Adipocyte (in vitro differentiated cells): ENCODE measurements around the gene CYGB.

Experiments used
- DNase-seq: peaks from one replicate; pipeline ENCODE4 v3.0.0-alpha.2; 2015; ENCODE audit warnings: low read depth
- H3K27me3 ChIP-seq: replicated peaks from 2 replicates; pipeline ENCODE4 v1.7.0; 2013; ENCODE audit warnings: mild to moderate bottlenecking, low read length, moderate library complexity; ENCODE audit not compliant: control insufficient read depth, insufficient read depth
- H3K36me3 ChIP-seq: 2 replicates; pipeline ENCODE4 v1.7.0; 2013; ENCODE audit warnings: low read length, mild to moderate bottlenecking, moderate library complexity; ENCODE audit not compliant: control insufficient read depth, insufficient read depth, severe bottlenecking
- H3K4me1 ChIP-seq: 2 replicates; pipeline ENCODE4 v1.7.0; 2013; ENCODE audit warnings: mild to moderate bottlenecking, low read length, moderate library complexity; ENCODE audit not compliant: control insufficient read depth, insufficient read depth
- H3K4me3 ChIP-seq: 2 replicates; pipeline ENCODE4 v1.7.0; 2013; ENCODE audit warnings: mild to moderate bottlenecking, low read length, moderate library complexity
- H3K9ac ChIP-seq: 2 replicates; pipeline ENCODE4 v1.7.0; 2013; ENCODE audit warnings: mild to moderate bottlenecking, low read length, moderate library complexity
- H3K9me3 ChIP-seq: 2 replicates; pipeline ENCODE4 v1.7.0; 2013; ENCODE audit warnings: mild to moderate bottlenecking, low read length, moderate library complexity; ENCODE audit not compliant: control insufficient read depth

CYGB gene

DNA sequence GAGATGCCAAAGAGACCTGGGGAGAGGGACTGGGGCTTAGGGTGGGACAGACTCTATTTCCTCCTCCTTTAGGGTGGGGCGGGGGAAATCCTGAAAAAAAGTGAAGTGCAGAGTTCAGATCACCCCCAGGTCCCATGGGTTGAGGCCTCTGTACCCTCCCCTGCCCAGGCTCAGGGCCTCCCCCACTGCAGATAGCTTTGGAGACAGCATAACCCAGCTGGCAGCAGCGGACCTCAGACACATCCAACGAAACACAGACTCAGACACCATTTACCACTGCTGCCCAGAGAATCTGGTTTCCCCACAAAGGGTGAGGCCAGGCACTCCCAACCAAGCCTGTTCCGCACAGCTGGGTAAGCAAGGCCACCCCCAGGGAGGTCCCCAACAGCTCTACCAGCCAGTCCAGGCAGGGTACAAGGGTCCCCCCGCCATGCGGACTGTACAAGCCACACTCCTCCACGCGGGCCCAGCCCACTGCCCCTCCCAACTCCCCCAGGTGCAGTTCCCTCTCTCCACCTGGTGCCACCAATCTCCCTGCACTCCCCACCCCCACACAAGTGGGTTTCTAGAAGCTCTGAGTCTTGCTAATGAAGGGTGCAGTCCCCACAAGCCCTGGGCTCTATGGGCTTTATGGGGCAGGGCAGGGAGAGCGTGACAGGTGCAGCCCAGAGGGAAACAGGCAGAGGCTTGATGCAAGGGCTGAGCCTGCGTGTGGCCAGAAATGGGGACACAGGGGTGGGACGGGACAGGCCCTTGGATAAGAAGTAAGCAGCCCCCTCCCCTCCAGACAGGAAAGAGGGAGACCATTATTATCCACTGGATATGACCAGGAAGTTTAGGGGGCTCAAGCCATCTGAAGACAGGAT, 45.2 kb downstream of the CYGB start:
- Histone ChIP-seq H3K4me1 (peaks cover 9% of the 10 kb centered on the region), H3K36me3 (no peaks in the 10 kb centered on the region), H3K4me3 (peak overlapping the region; percentile 4), H3K9me3 (no peaks in the 10 kb centered on the region), H3K9ac (peak overlapping the region; percentile 37), H3K27me3 (no peaks in the 10 kb centered on the region)
- DNase-seq = no peak

DNA sequence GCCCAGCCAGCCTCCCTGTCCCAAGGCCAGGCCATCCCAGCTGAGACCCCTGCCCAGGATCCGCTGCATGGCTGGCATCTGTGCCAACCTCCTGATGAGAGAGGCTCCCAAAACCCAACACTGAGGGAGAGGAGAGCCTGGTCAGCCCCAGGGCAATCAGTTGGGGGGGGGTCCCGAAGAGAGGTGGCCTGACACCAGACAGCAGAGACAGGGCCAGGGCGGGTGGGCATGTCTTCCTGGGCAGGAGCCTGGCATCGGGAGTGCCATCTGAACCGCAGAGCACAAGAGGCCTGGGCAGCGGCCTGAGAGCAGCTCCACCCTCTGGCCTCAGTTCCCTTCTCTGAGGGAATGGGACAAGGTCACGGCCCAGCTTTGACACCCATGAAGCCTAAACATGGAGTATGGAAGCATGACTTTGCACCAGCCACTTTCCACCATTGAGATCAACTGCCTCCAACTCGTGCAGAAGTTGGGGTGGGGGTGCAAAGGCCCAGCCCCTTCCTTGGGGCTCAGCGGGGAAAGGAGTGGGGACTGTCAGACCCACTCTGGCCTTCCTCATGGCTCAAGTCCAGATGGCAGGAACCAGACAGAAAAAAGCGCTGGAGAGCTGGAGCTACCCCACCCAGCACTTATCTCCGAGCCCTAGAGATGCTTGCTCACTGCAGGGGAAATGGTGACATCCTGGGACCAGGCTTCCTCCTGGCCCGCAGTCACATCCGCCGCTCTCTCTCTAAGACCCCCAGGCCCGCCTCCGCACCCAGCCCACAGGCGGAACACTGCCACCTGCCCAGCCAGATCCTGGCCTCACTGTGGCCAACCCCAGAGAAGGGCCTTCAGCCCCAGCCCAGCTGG, 46.0 kb downstream of the CYGB start:
- no peak for DNase-seq
- Histone ChIP-seq H3K9me3 (no peaks in the 10 kb centered on the region), H3K4me3 (no peak overlapping the region)

GRCh38 chr17:76490112-76490710, 47.3 kb downstream of the CYGB start:
- Histone ChIP-seq H3K36me3 (no peaks in the 10 kb centered on the region), H3K4me3 (no peak overlapping the region), H3K9me3 (no peaks in the 10 kb centered on the region), H3K4me1 (peaks cover 9% of the 10 kb centered on the region), H3K27me3 (no peaks in the 10 kb centered on the region), H3K9ac (no peak overlapping the region)
- DNase-seq = no peak

More for the DNA sequence above, 46.0 kb downstream of the CYGB start:
- Histone ChIP-seq H3K4me1 (peaks cover 9% of the 10 kb centered on the region), H3K27me3 (no peaks in the 10 kb centered on the region), H3K36me3 (no peaks in the 10 kb centered on the region), H3K9ac (no peak overlapping the region)

DNA sequence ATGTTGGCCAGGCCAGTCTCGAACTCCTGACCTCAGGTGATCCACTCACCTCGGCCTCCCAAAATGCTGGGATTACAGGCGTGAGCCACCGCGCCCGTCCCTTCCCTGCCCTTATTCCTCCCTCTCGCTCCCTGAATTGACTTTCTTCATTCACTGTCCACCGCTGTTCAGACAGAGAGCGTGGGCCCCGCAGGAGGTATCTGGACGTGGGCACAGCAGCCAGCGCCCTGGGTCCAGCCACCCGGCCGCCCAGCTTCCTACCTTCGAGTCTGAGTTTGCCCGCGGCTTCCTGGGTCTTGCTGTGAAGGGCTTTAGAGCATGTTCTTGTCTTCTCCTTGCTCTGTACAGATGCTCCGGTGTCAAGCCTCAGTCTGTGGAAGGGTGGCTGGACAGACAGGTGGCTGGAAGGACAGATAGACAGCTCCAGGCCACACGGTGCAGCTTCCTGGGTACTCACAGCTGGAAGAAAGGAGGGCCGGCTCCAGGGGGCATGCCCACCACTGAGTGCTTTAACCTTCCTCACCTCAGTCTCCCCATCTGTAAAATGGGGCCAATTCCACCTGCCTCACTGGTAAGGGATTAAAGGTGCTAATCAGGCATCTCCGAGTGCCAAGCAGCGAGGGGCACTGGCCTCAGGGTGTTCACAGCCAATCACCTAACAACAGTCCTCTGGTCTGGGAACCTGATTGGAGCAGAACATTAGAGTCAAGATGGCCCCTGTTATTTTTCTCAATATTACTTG, 49.9 kb downstream of the CYGB start:
- Histone ChIP-seq H3K9ac (no peak overlapping the region), H3K4me3 (no peak overlapping the region), H3K27me3 (no peaks in the 10 kb centered on the region), H3K4me1 (no peaks in the 10 kb centered on the region), H3K9me3 (no peaks in the 10 kb centered on the region), H3K36me3 (no peaks in the 10 kb centered on the region)
- no peak for DNase-seq

- DNase-seq = no peak
- H3K27me3 ChIP-seq = no peaks in the 10 kb centered on the region
- no peaks in the 10 kb centered on the region for H3K36me3 ChIP-seq
- H3K4me1 ChIP-seq = no peaks in the 10 kb centered on the region
- no peak overlapping the region for H3K9ac ChIP-seq
- no peaks in the 10 kb centered on the region for H3K9me3 ChIP-seq
- no peak overlapping the region for H3K4me3 ChIP-seq
These were observed 51.9 kb downstream of the CYGB start for GRCh38 chr17:76485569-76485968.

DNA sequence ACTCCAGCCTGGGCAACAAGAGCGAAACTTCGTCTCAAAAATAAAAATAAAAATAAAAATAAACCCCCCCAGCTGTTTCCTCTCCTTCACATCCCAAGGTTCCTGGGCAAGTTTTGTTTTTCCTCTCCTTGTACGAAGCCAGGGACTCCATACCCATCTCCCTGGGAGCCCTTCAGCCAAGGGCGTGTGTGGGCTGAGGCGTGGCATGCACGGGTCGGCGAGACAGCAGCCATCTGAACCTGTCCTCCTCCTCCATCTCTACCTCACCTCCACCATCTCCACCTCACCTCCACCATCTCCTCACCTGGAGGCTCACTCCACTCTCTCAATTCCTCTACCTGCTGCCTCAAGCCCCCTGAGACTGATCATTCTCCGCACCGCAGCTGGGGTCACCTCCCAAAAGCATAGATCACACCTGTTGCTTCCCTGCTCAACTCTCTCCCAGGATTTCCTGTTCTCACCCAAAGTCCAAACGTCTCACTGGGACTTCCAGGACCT, 53.2 kb downstream of the CYGB start:
- Histone ChIP-seq H3K27me3 (no peaks in the 10 kb centered on the region), H3K9me3 (no peaks in the 10 kb centered on the region), H3K9ac (no peak overlapping the region), H3K36me3 (no peaks in the 10 kb centered on the region), H3K4me1 (no peaks in the 10 kb centered on the region), H3K4me3 (no peak overlapping the region)
- DNase-seq = no peak

- no peak for DNase-seq
- Histone ChIP-seq H3K9ac (no peak overlapping the region), H3K4me1 (no peaks in the 10 kb centered on the region), H3K27me3 (no peaks in the 10 kb centered on the region), H3K4me3 (no peak overlapping the region), H3K36me3 (no peaks in the 10 kb centered on the region), H3K9me3 (no peaks in the 10 kb centered on the region)
These were observed 56.3 kb downstream of the CYGB start for GRCh38 chr17:76481071-76481655.

- Histone ChIP-seq H3K27me3 (no peaks in the 10 kb centered on the region), H3K36me3 (no peaks in the 10 kb centered on the region), H3K4me1 (no peaks in the 10 kb centered on the region), H3K9ac (no peak overlapping the region), H3K4me3 (no peak overlapping the region), H3K9me3 (no peaks in the 10 kb centered on the region)
- no peak for DNase-seq
These were observed 56.9 kb downstream of the CYGB start for GRCh38 chr17:76480632-76481031.

GRCh38 chr17:76479515-76480060, 57.9 kb downstream of the CYGB start:
- Histone ChIP-seq H3K9me3 (no peaks in the 10 kb centered on the region), H3K9ac (no peak overlapping the region), H3K4me1 (no peaks in the 10 kb centered on the region), H3K36me3 (no peaks in the 10 kb centered on the region), H3K4me3 (no peak overlapping the region), H3K27me3 (no peaks in the 10 kb centered on the region)
- no peak for DNase-seq

GRCh38 chr17:76478730-76479514, 58.6 kb downstream of the CYGB start:
- no peaks in the 10 kb centered on the region for H3K4me1 ChIP-seq
- H3K36me3 ChIP-seq = no peaks in the 10 kb centered on the region
- no peaks in the 10 kb centered on the region for H3K27me3 ChIP-seq
- no peak for DNase-seq
- H3K9ac ChIP-seq = no peak overlapping the region
- H3K9me3 ChIP-seq = no peaks in the 10 kb centered on the region
- H3K4me3 ChIP-seq = no peak overlapping the region
